ENCODE measurements around the gene ALKBH7.

GRCh38 chr19:6376512-6377190, 4.1 kb downstream of the ALKBH7 start:
- TF ChIP-seq EZH2 (IDR thresholded peaks at IDR 0.05; ENCODE audit: low read length, unreplicated experiment) = no peak
- TF ChIP-seq CTCF (conservative IDR thresholded peaks at IDR 0.05; ENCODE audit: low read depth, low read length) = no peak

Data from PC-3 (cell line).